Measurements from ENCODE around the gene SLC35G3. TPM values are rescaled to one million over a fixed set of nuclear protein-coding genes. Genes with fewer than 3 reads are reported as not detected.
"Not testable (repeated sequence)": the region's sequence is repeated elsewhere in the genome, so short reads cannot be mapped to it uniquely, and the experiment has no call there.

The SLC35G3 gene
- not detected in 2 replicates for total RNA-seq
- polyA plus RNA-seq (2012): 0.08 TPM

DNA sequence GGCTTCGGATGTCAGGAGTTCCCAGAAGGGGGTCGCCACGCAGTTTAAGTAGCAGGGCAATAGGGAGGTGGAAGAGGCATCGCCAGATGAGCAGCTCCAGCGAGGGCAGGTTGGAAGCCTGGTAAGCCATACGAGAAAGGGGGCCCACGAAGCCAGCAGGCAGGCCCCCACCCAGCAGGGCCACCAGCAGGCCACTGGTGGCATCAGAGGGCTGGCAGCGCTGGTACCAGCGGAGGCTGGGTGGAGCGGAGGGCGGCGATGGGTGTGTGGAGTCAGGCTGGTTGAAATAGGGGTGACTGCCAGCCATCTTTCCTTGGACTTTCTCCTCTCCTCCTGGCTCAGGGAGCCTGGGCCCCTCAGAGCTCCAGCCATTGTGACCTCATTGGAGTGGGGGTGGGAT is at the start of gene SLC35G3:
Gene SLC35G3, minus strand, starts transcription at position 393 of the 400 bp plus-strand sequence. Its CDS starts 86 bp downstream, at position 307.
- not testable (repeated sequence) for DNase-seq (ENCODE audit: low read depth)

DNA sequence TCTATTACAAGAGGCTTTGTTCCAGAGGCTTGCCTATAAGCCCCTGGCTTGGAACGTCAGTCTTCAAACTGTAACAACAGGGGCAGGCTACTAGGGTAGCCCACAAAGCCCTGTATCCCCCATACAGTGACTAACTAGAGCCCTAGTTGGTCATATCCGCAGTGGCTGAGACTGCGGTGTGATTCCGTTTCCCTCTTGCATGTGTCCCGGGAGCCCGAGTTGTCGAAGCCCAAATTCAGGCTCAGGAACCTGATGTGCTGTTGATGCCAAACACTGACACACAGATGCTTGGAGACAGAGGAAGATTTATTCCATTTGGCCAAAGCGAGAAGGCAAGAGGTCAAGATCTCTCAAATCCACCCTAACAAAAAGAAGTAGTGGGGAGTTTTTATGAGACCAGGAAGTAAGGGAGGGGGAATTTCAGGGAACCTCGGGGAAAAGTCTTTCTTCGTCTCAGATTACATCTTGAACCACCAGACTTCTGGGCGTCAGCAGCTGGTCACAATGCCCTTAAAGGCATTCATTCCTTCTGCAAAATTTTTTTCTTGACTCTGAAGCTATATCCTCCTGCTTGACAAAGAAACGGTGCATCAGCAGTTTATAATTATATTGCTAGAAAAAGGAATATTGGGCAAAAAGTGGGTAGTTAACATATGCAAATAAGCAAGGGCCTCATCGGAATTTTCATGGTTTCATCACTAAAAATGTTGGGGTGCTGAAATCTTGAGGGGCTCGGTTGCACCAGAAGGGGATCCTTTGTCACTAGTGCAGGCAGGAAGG is 49.6 kb upstream of the SLC35G3 start:
- DNase-seq (ENCODE audit: low read depth): peak; percentile 81

- DNase-seq (ENCODE audit: low read depth): peak; percentile 93
Observed at GRCh38 chr17:35242805-35243560, 48.8 kb upstream of the SLC35G3 start, which contains the start of gene SLFN5. Gene SLFN5, plus strand, starts transcription at chr17:35243072. Its CDS starts 15,619 bp downstream, at chr17:35258691.

DNA sequence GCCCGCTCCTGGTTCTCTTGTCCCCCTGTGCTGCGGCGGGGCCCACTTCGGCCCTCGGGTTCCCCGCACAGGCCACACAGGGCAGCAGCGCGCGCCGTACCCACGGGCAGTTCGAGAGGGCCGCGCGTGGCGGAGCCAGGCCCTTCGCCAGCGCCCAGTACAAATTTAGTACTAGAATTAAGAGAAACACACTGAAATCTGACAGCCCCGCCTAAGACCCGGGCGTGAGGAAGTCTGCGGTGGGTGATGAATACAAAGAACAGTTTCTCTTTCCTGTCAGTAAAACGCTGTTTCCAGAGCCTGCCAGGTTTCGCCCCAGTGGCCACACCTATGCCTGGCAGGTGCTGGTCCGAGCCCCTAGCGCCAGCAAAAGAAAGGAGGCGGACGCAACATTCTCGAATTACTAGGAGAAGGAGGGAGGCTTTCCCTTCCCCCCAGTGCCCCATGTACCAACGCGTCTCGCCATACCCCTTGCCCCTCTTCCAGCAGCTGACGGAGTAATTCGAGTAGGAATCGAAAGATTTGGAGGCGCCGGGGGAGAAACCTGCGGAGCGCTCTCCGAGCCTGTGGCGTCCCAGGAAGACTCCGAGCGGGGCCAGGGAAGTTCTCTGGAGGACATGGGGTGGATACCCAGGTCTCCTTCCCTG is 48.1 kb upstream of the SLC35G3 start:
- peak; percentile 66 for DNase-seq (ENCODE audit: low read depth)

GRCh38 chr17:35241520-35241919 is 47.3 kb upstream of the SLC35G3 start:
- DNase-seq (ENCODE audit: low read depth): no peak

- DNase-seq (ENCODE audit: low read depth): no peak
Observed at GRCh38 chr17:35240861-35241260, 46.7 kb upstream of the SLC35G3 start.

- no peak for DNase-seq (ENCODE audit: low read depth)
Observed at GRCh38 chr17:35239823-35240222, 45.6 kb upstream of the SLC35G3 start.

DNA sequence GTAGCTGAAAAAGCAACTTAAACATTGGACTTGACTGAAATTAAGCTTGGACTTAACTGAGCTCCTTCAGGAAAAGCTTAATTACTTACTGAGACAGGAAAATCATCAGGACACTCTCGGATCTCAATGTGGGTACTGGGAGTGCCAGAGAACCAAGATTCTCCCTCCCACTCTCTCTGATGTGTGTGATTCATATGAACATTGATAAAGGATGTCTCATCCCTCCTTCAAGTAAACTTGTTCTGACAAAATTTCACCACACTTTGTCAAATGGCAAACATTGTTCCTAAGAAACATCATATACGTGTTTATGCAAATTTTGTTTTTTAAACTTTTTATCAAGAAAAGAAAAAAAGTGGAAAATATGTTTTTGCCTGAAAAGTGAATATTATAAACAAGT is 44.6 kb upstream of the SLC35G3 start:
- no peak for DNase-seq (ENCODE audit: low read depth)

GRCh38 chr17:35236821-35237220 is 42.6 kb upstream of the SLC35G3 start:
- DNase-seq (ENCODE audit: low read depth): no peak

DNA sequence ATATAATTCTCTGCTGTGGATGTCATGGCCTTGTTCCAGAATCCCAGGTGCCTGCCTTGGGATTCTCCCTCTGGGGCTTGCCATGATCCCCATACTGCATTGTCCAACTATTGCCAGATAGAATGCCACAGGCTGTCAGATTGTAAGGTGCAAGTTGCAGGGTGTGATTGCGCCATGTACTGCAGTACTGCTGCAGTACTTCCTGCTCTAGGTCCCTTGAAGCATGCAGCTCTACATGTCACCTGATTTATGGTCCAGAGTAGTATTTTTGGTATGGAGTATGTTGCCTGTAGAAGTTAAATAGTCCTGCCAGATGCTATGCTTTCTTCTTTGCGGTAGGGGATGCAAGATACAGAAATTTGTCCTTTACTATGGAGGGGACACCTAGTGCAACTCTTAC is 41.7 kb upstream of the SLC35G3 start:
- no peak for DNase-seq (ENCODE audit: low read depth)

- no peak for DNase-seq (ENCODE audit: low read depth)
Observed at GRCh38 chr17:35235289-35235688, 41.1 kb upstream of the SLC35G3 start.

DNA sequence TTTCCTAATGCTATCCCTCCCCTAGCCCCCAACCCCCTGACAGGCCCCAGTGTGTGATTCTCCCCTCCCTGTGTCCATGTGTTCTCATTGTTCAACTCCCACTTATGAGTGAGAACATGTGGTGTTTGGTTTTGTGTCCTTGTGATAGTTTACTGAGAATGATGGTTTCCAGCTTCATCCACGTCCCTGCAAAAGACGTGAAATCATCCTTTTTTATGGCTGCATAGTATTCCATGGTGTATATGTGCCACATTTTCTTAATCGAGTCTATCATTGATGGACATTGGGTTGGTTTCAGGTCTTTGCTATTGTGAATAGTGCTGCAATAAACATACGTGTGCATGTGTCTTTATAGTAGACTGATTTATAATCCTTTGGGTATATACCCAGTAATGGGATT is 40.1 kb upstream of the SLC35G3 start:
- not testable (repeated sequence) for DNase-seq (ENCODE audit: low read depth)

DNA sequence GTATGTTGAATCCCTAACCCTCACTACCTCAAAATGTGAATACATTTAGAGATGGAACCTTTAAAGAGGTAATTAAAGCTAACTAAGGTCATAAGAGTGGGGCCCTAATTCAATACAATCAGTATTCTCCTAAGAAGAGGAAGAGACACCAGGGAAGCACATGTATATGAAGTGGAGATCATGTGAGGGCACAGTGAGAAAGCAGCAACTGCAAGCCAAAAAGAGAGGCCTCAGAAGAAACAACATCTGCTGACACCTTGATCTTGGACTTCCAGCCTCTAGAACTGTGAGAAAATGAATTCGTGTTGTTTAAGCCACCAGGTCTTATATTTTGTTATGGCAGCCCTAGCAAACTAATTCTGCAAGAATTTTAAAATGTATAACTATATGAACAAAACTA is 35.4 kb upstream of the SLC35G3 start:
- DNase-seq (ENCODE audit: low read depth): no peak

- no peak for DNase-seq (ENCODE audit: low read depth)
Observed at GRCh38 chr17:35227546-35227945, 33.4 kb upstream of the SLC35G3 start.

DNA sequence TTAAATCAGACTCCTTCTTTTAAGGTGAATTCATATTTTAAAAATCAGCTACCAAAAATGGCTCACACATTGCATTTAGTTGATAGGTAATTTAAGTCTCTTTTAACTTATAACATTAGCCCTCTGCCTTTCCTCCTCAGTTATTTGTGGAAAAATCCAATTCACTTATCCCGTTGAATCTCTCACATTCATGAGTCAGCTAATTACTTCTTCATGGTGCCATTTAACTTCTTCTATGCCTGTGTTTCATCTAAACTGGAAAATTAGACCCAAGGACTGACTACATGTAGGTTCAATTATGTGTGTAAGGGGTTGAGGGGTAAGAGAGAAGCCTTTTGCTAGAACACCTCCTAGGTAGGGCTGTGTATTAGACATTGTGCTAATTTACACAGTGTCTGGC is 30.2 kb upstream of the SLC35G3 start:
- no peak for DNase-seq (ENCODE audit: low read depth)

- no peak for DNase-seq (ENCODE audit: low read depth)
Observed at GRCh38 chr17:35222452-35222851, 28.3 kb upstream of the SLC35G3 start.

- DNase-seq (ENCODE audit: low read depth): no peak
Observed at GRCh38 chr17:35218915-35219314, 24.7 kb upstream of the SLC35G3 start.

DNA sequence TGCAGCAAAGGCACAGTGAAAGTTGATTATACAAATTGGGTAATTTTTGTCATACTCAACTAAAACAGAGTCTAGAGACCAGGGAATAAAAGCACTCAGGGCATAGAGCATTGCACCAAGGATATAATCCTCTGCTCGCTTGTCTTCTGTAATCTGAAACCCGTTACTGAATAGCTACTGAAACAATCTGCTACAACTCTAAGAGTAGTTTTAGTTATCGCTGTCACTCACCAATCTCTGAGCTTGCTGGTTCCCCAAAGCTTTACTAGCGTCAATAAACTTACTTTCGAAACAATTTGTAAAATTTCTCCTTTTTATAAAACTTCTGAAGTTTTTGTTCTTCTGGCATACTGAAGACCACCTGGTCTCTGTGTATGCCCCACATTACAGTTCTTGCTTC is 22.9 kb upstream of the SLC35G3 start:
- no peak for DNase-seq (ENCODE audit: low read depth)

- DNase-seq (ENCODE audit: low read depth): no peak
Observed at GRCh38 chr17:35214631-35215273, 20.6 kb upstream of the SLC35G3 start.

GRCh38 chr17:35214192-35214591 is 20.0 kb upstream of the SLC35G3 start:
- no peak for DNase-seq (ENCODE audit: low read depth)

GRCh38 chr17:35213412-35213940 is 19.3 kb upstream of the SLC35G3 start:
- no peak for DNase-seq (ENCODE audit: low read depth)
